Nephron (organoid): ENCODE results near the gene NKX6-2.

Experiments used
- H3K27ac Mint-ChIP-seq, 3 experiments: 2 replicates each; pipeline ENCODE4 v1.8.0; 2020; ENCODE audit warnings: mixed read lengths in 3 of 3, mild to moderate bottlenecking in 2 of 3, moderate library complexity in 1 of 3
- H3K27me3 Mint-ChIP-seq: 2 replicates; pipeline ENCODE4 v1.8.0; 2021; ENCODE audit warnings: low read depth, mild to moderate bottlenecking, moderate library complexity, mixed read lengths
- H3K36me3 Mint-ChIP-seq: 2 replicates; pipeline ENCODE4 v1.8.0; 2020; ENCODE audit warnings: low read depth, mixed read lengths
- H3K4me1 Mint-ChIP-seq: 2 replicates; pipeline ENCODE4 v1.8.0; 2020; ENCODE audit warnings: mixed read lengths
- H3K4me3 Mint-ChIP-seq, 3 experiments: 2 replicates each; pipeline ENCODE4 v1.8.0; 2020; ENCODE audit warnings: mild to moderate bottlenecking in 3 of 3, mixed read lengths in 3 of 3, moderate library complexity in 2 of 3
- H3K9me3 Mint-ChIP-seq: 2 replicates; pipeline ENCODE4 v1.8.0; 2020; ENCODE audit warnings: mixed read lengths
- CTCF ChIP-seq, 3 experiments: fragments of 200-600 bp; sonication (generic); IDR thresholded peaks; one replicate each; pipeline ENCODE4 v1.5.0; 2021; ENCODE audit warnings: antibody characterized with exemption in 3 of 3; ENCODE audit not compliant: unreplicated experiment in 3 of 3

Gene NKX6-2

GRCh38 chr10:132785723-132786475, at the start of gene NKX6-2:
TSS of gene NKX6-2 (minus strand) at chr10:132786147. CDS start at chr10:132785948, 199 bp downstream.
- Mint-ChIP-seq H3K4me3 (no peak within 1 kb of the TSS), H3K4me1 (peaks cover 5% of the 10 kb centered on the region), H3K27me3 (peaks cover 80% of the 10 kb centered on the region), H3K27ac (no peak within 1 kb of the TSS), H3K9me3 (no peaks in the 10 kb centered on the region), H3K36me3 (peaks cover 22% of the 10 kb centered on the region)
- no peak for TF ChIP-seq CTCF (IDR thresholded peaks at IDR 0.05; ENCODE audit: unreplicated experiment in 3 of 3)

GRCh38 chr10:132834891-132835847, 49.2 kb upstream of the NKX6-2 start:
- no peaks in the 10 kb centered on the region for H3K36me3 Mint-ChIP-seq
- H3K27me3 Mint-ChIP-seq = peaks cover 61% of the 10 kb centered on the region
- no peak for TF ChIP-seq CTCF (IDR thresholded peaks at IDR 0.05; ENCODE audit: unreplicated experiment in 3 of 3)
- peaks cover 2% of the 10 kb centered on the region for H3K9me3 Mint-ChIP-seq
- no peak overlapping the region for H3K4me3 Mint-ChIP-seq
- H3K4me1 Mint-ChIP-seq = no peaks in the 10 kb centered on the region
- H3K27ac Mint-ChIP-seq = no peak overlapping the region

- Mint-ChIP-seq H3K4me3 (no peak overlapping the region), H3K4me1 (no peaks in the 10 kb centered on the region), H3K27me3 (peaks cover 63% of the 10 kb centered on the region), H3K36me3 (no peaks in the 10 kb centered on the region), H3K27ac (no peak overlapping the region), H3K9me3 (no peaks in the 10 kb centered on the region)
- TF ChIP-seq CTCF (IDR thresholded peaks at IDR 0.05; ENCODE audit: unreplicated experiment in 3 of 3) = no peak
Observed at GRCh38 chr10:132834311-132834761, 48.4 kb upstream of the NKX6-2 start.

GRCh38 chr10:132833421-132834111, 47.6 kb upstream of the NKX6-2 start:
- no peaks in the 10 kb centered on the region for H3K36me3 Mint-ChIP-seq
- H3K27me3 Mint-ChIP-seq = peaks cover 65% of the 10 kb centered on the region
- no peaks in the 10 kb centered on the region for H3K9me3 Mint-ChIP-seq
- H3K4me1 Mint-ChIP-seq = no peaks in the 10 kb centered on the region
- H3K27ac Mint-ChIP-seq = no peak overlapping the region
- no peak overlapping the region for H3K4me3 Mint-ChIP-seq
- no peak for TF ChIP-seq CTCF (IDR thresholded peaks at IDR 0.05; ENCODE audit: unreplicated experiment in 3 of 3)

- peaks cover 9% of the 10 kb centered on the region for H3K9me3 Mint-ChIP-seq
- H3K4me3 Mint-ChIP-seq = no peak overlapping the region
- H3K27me3 Mint-ChIP-seq = peaks cover 70% of the 10 kb centered on the region
- H3K27ac Mint-ChIP-seq = no peak overlapping the region
- H3K36me3 Mint-ChIP-seq = peaks cover 6% of the 10 kb centered on the region
- H3K4me1 Mint-ChIP-seq = no peaks in the 10 kb centered on the region
- no peak for TF ChIP-seq CTCF (IDR thresholded peaks at IDR 0.05; ENCODE audit: unreplicated experiment in 3 of 3)
Observed at GRCh38 chr10:132832186-132832969, 46.4 kb upstream of the NKX6-2 start.
